ENCODE data around the gene PIK3R3.

DNA sequence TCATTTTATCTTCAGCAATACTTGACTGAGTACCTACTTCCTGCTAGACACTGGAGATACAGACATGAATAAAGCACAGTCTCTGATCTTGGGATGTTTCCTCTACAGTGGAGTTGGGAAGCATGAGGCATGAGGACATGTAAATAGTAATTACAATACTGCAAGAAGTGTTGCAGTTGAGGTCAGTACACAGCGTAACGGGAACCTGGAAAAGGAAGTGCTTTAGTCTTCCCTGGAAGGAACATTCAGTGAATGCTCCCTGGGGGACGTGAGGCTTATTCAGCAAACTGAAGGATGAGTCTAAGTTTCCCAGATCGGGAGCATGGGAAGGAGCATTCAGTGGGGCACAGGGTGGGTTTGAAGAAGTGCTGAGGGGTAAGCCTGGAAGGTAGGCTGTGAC is 112.4 kb downstream of the PIK3R3 start:
- TF ChIP-seq, protein P1, sequence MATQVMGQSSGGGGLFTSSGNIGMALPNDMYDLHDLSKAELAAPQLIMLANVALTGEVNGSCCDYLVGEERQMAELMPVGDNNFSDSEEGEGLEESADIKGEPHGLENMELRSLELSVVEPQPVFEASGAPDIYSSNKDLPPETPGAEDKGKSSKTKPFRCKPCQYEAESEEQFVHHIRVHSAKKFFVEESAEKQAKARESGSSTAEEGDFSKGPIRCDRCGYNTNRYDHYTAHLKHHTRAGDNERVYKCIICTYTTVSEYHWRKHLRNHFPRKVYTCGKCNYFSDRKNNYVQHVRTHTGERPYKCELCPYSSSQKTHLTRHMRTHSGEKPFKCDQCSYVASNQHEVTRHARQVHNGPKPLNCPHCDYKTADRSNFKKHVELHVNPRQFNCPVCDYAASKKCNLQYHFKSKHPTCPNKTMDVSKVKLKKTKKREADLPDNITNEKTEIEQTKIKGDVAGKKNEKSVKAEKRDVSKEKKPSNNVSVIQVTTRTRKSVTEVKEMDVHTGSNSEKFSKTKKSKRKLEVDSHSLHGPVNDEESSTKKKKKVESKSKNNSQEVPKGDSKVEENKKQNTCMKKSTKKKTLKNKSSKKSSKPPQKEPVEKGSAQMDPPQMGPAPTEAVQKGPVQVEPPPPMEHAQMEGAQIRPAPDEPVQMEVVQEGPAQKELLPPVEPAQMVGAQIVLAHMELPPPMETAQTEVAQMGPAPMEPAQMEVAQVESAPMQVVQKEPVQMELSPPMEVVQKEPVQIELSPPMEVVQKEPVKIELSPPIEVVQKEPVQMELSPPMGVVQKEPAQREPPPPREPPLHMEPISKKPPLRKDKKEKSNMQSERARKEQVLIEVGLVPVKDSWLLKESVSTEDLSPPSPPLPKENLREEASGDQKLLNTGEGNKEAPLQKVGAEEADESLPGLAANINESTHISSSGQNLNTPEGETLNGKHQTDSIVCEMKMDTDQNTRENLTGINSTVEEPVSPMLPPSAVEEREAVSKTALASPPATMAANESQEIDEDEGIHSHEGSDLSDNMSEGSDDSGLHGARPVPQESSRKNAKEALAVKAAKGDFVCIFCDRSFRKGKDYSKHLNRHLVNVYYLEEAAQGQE (IDR thresholded peaks at IDR 0.05; ENCODE audit: low read depth) = no peak
- TF ChIP-seq TCF12 (IDR thresholded peaks at IDR 0.05; ENCODE audit: low read depth) = no peak
- no peak for TF ChIP-seq ZBTB7A (IDR thresholded peaks at IDR 0.05; ENCODE audit: low read depth)
- TF ChIP-seq YY1 (IDR thresholded peaks at IDR 0.05; ENCODE audit: low read depth) = no peak
- TF ChIP-seq EP300 (IDR thresholded peaks at IDR 0.05; ENCODE audit: borderline replicate concordance) = no peak
- TF ChIP-seq, protein P2, sequence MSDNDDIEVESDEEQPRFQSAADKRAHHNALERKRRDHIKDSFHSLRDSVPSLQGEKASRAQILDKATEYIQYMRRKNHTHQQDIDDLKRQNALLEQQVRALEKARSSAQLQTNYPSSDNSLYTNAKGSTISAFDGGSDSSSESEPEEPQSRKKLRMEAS (IDR thresholded peaks at IDR 0.05) = no peak
- no peak for TF ChIP-seq TEAD4 (IDR thresholded peaks at IDR 0.05)
- no peak for TF ChIP-seq RAD21 (IDR thresholded peaks at IDR 0.05; ENCODE audit: low read depth)
- TF ChIP-seq EGR1 (IDR thresholded peaks at IDR 0.05) = no peak
- TF ChIP-seq CREB1 (IDR thresholded peaks at IDR 0.05; ENCODE audit: low read depth) = no peak
- no peak for TF ChIP-seq FOXM1 (IDR thresholded peaks at IDR 0.05; ENCODE audit: borderline replicate concordance, low read depth)
- no peak for TF ChIP-seq TAF1 (IDR thresholded peaks at IDR 0.05; ENCODE audit: low read depth)
- TF ChIP-seq, protein P3, sequence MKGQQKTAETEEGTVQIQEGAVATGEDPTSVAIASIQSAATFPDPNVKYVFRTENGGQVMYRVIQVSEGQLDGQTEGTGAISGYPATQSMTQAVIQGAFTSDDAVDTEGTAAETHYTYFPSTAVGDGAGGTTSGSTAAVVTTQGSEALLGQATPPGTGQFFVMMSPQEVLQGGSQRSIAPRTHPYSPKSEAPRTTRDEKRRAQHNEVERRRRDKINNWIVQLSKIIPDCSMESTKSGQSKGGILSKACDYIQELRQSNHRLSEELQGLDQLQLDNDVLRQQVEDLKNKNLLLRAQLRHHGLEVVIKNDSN (IDR thresholded peaks at IDR 0.05) = no peak

Data from Ishikawa (cell line).